ENCODE measurements around the gene SNAP47.
A peak's percentile ranks its signal among the peaks of the same experiment; 100 is the strongest.

The SNAP47 gene

DNA sequence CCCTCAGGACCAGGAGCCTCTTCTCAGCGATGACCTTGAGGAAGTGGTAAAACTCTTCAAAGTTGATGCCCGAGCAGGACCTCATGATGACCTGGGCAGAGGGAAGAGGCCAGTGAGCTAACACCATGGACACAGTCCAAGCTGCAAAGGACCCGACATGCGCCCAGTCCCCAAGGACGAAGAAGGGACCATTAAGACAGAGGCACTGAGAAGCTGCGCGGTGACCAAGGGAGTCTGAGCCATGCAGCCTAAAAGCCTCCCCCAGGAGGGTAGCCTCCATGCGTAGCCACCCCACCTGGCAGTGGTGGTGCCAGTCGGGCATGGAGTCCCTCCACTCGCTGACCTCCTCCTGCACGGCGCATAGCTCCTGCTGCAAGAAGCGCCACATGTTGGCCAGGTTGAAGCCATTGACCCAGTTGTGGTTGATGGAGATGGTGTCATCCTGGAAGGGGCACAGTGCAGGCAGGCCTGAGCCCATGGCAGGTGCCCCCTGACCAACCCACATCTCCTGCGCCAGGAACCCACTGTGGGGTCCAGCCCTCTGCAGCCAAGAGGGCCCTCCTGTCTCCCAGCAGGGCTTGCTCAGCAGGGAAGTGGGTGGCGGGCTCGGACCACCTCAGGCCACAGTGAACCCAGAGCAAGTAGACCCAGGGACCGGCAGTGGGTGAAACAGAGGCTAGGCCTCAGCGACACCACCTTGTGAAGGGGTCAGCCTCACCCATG lies 2.5 kb upstream of the SNAP47 start:
- no peaks in the 10 kb centered on the region for H4K20me1 ChIP-seq (ENCODE audit: insufficient read depth, low read length)
- no peak for TF ChIP-seq EZH2 (IDR thresholded peaks at IDR 0.05; ENCODE audit: borderline replicate concordance, low read length)
- no peak for TF ChIP-seq CTCF (IDR thresholded peaks at IDR 0.05; ENCODE audit: low read length)

DNA sequence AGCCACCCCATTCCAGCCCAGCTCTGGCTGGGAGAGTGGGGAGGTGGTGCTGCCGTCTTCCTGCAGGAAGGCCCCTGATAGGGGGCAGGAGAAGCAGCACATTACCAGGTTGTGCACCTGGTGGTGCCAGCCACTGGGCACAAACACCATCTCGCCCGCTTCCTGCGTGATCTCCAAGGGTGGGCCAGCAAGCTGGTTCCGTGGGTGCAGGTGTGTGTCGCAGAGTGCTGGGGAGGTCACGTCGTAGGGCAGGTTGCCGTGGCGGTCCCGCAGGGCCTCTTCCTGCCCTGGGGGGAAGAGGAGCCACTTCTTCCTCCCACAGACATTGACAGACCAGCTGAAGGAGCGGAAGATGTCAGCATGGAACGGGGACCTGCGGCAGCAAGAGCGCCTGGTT lies 1.9 kb upstream of the SNAP47 start:
- H3K79me2 ChIP-seq (ENCODE audit: insufficient read depth, low read length), result peaks cover 17% of the 10 kb centered on the region
- H3K27me3 ChIP-seq (ENCODE audit: insufficient read depth, low read length), result no peaks in the 10 kb centered on the region

More for the DNA sequence above, 2.5 kb upstream of the SNAP47 start:
- Histone ChIP-seq H3K9me3 (ENCODE audit: low read length) (no peaks in the 10 kb centered on the region), H3K36me3 (ENCODE audit: insufficient read depth, low read length) (peaks cover 30% of the 10 kb centered on the region; the same call in 1 of the 2 replicates), H3K27me3 (ENCODE audit: insufficient read depth, low read length) (no peaks in the 10 kb centered on the region), H3K27ac (ENCODE audit: low read depth, low read length, poor library complexity, severe bottlenecking) (no peak overlapping the region), H3K4me2 (ENCODE audit: low read length) (no peak overlapping the region), H3K4me1 (ENCODE audit: insufficient read depth, low read length, severe bottlenecking) (peaks cover 47% of the 10 kb centered on the region), H3K9me2 (ENCODE audit: low read depth, low read length) (no peaks in the 10 kb centered on the region), H3F3A (ENCODE audit: insufficient read depth, low read length) (no peaks in the 10 kb centered on the region), H3K79me2 (ENCODE audit: insufficient read depth, low read length) (peaks cover 16% of the 10 kb centered on the region), H3K4me3 (ENCODE audit: low read depth, low read length, poor library complexity, severe bottlenecking) (no peak overlapping the region), H2AFZ (ENCODE audit: low read length) (no peak overlapping the region), H3K9ac (ENCODE audit: low read length) (no peak overlapping the region)

DNA sequence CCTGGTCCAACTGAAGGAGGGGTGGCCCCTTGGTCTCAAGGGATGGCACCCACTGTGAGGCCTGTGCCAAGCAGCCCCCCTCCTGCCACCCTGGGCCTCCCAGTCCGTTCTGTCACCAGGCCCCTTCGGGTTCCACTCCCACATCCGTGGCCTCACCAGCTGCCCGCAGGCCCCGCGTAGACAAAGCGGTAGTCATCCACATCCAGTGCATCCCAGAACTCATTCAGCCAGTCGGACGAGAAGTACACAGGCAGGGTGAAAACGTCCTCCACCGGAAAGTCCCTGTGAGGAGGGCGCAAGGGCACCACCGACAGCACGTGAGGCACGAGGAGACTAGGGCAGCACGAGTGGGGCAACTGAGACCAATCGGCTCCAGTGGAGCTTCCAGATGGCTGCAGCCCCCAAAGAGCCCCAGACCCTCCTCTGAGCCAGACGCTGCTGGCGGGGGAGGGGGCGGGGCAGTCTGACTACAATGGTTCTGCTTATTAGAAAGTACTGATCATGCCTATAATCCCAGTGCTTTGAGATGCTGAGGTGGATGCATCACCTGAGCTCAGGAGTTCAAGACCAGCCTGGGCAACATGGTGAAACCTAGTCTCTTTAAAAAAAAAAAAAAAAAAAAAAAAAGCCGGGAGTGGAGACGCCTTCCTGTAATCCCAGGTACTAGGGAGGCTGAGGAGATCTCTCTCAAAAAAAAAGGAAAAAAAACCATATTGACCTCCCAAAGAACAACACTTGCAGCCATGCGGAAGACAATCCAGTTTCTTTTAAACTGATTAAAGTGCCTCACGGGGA lies 1.3 kb upstream of the SNAP47 start:
- Histone ChIP-seq H3K36me3 (ENCODE audit: insufficient read depth, low read length) (peaks cover 30% of the 10 kb centered on the region; the same call in 1 of the 2 replicates), H3K79me2 (ENCODE audit: insufficient read depth, low read length) (peaks cover 21% of the 10 kb centered on the region), H3K4me2 (ENCODE audit: low read length) (peak overlapping the region; percentile 95), H3K9ac (ENCODE audit: low read length) (peak overlapping the region; percentile 98), H3F3A (ENCODE audit: insufficient read depth, low read length) (no peaks in the 10 kb centered on the region), H3K4me1 (ENCODE audit: insufficient read depth, low read length, severe bottlenecking) (peaks cover 45% of the 10 kb centered on the region), H3K4me3 (ENCODE audit: low read depth, low read length, poor library complexity, severe bottlenecking) (peak overlapping the region; percentile 96), H3K9me2 (ENCODE audit: low read depth, low read length) (no peaks in the 10 kb centered on the region), H3K27ac (ENCODE audit: low read depth, low read length, poor library complexity, severe bottlenecking) (no peak overlapping the region), H3K27me3 (ENCODE audit: insufficient read depth, low read length) (no peaks in the 10 kb centered on the region), H3K9me3 (ENCODE audit: low read length) (no peaks in the 10 kb centered on the region), H4K20me1 (ENCODE audit: insufficient read depth, low read length) (no peaks in the 10 kb centered on the region), H2AFZ (ENCODE audit: low read length) (no peak overlapping the region)
- TF ChIP-seq EZH2 (IDR thresholded peaks at IDR 0.05; ENCODE audit: borderline replicate concordance, low read length), result no peak
- no peak for TF ChIP-seq CTCF (IDR thresholded peaks at IDR 0.05; ENCODE audit: low read length)

More for the DNA sequence above, 1.9 kb upstream of the SNAP47 start:
- Histone ChIP-seq H3K4me1 (ENCODE audit: insufficient read depth, low read length, severe bottlenecking) (peaks cover 44% of the 10 kb centered on the region), H3K36me3 (ENCODE audit: insufficient read depth, low read length) (peaks cover 30% of the 10 kb centered on the region; the same call in 1 of the 2 replicates), H3K4me3 (ENCODE audit: low read depth, low read length, poor library complexity, severe bottlenecking) (peak overlapping the region; percentile 96), H3K9me2 (ENCODE audit: low read depth, low read length) (no peaks in the 10 kb centered on the region), H4K20me1 (ENCODE audit: insufficient read depth, low read length) (no peaks in the 10 kb centered on the region), H3K27ac (ENCODE audit: low read depth, low read length, poor library complexity, severe bottlenecking) (no peak overlapping the region), H3K4me2 (ENCODE audit: low read length) (peak overlapping the region; percentile 95), H3F3A (ENCODE audit: insufficient read depth, low read length) (no peaks in the 10 kb centered on the region), H3K9me3 (ENCODE audit: low read length) (no peaks in the 10 kb centered on the region), H3K9ac (ENCODE audit: low read length) (no peak overlapping the region; the same call in 1 of the 2 replicates), H2AFZ (ENCODE audit: low read length) (no peak overlapping the region)
- TF ChIP-seq CTCF (IDR thresholded peaks at IDR 0.05; ENCODE audit: low read length) (no peak), EZH2 (IDR thresholded peaks at IDR 0.05; ENCODE audit: borderline replicate concordance, low read length) (no peak)

Measured in OCI-LY1 (cell line).